MM.1S (cell line): Measurements from ENCODE around the gene SPOCD1.

Experiments
- EZH2phosphoT487 ChIP-seq: fragments of 300-600 bp; sonication (generic); IDR thresholded peaks from 2 replicates; pipeline ENCODE4 v1.6.1; 2018; ENCODE audit warnings: antibody characterized with exemption, low read length
- TF ChIP-seq, protein P1 (sequence below): fragments of 300-600 bp; sonication (generic); IDR thresholded peaks from 2 replicates; pipeline ENCODE4 v1.5.1; 2016; ENCODE audit warnings: antibody characterized with exemption, low read length, mixed read lengths

GRCh38 chr1:31742462-31743212, 73.2 kb downstream of the SPOCD1 start:
- TF ChIP-seq, protein P1, sequence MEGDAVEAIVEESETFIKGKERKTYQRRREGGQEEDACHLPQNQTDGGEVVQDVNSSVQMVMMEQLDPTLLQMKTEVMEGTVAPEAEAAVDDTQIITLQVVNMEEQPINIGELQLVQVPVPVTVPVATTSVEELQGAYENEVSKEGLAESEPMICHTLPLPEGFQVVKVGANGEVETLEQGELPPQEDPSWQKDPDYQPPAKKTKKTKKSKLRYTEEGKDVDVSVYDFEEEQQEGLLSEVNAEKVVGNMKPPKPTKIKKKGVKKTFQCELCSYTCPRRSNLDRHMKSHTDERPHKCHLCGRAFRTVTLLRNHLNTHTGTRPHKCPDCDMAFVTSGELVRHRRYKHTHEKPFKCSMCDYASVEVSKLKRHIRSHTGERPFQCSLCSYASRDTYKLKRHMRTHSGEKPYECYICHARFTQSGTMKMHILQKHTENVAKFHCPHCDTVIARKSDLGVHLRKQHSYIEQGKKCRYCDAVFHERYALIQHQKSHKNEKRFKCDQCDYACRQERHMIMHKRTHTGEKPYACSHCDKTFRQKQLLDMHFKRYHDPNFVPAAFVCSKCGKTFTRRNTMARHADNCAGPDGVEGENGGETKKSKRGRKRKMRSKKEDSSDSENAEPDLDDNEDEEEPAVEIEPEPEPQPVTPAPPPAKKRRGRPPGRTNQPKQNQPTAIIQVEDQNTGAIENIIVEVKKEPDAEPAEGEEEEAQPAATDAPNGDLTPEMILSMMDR, result no peak
- no peak for TF ChIP-seq EZH2phosphoT487
